ENCODE data around the gene TNFRSF1B.

DNA sequence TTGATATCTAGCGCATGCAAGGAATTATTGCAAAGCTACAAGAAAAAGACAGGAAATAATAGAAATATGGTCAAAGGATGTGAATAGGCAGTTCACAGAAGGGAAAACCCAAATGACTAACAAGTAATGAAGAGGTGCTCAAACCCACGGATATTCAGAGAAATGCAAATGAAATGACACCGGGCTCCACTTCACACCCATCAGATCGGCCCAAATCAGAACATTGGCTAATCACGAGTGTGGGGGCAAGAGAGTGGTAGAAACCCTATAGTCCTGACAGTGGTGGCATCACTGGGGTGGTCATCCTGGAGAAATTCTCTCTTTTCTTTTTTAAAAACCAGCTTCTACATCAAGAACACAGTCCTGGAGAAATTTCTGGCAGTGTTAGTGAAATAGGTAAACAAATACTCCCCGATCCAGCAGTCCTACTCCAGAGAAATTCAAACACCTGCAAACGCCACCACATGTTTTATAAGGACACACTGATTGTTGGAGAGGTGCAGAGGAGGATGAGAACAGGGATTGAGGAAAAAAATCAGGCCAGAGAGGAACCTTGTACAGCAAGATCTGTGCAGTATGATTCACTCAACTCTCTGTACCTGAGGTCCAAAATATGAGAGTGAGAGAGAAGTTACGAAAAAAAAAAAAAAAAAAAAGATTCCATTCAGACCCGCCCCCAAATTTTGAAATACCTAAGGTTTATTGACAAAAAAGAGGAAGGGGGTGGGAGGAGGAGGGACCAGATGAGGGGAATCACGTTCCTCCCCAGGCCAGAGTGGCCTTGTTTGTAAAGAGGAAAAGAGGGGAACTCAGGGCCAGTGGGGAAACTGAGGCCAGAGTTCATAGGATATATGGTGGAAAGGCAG, 9.2 kb upstream of the TNFRSF1B start:
- TF ChIP-seq, protein P1, sequence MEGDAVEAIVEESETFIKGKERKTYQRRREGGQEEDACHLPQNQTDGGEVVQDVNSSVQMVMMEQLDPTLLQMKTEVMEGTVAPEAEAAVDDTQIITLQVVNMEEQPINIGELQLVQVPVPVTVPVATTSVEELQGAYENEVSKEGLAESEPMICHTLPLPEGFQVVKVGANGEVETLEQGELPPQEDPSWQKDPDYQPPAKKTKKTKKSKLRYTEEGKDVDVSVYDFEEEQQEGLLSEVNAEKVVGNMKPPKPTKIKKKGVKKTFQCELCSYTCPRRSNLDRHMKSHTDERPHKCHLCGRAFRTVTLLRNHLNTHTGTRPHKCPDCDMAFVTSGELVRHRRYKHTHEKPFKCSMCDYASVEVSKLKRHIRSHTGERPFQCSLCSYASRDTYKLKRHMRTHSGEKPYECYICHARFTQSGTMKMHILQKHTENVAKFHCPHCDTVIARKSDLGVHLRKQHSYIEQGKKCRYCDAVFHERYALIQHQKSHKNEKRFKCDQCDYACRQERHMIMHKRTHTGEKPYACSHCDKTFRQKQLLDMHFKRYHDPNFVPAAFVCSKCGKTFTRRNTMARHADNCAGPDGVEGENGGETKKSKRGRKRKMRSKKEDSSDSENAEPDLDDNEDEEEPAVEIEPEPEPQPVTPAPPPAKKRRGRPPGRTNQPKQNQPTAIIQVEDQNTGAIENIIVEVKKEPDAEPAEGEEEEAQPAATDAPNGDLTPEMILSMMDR (IDR thresholded peaks at IDR 0.05 in 2 of 3, conservative IDR thresholded peaks at IDR 0.05 in 1 of 3; ENCODE audit: borderline replicate concordance in 1 of 3, insufficient read depth in 1 of 3, low read depth in 2 of 3, low read length in 2 of 3), result no peak
- no peak for TF ChIP-seq POLR2A (IDR thresholded peaks at IDR 0.05; ENCODE audit: borderline replicate concordance, extremely low read depth, insufficient read depth, insufficient read length)
- no peak for TF ChIP-seq SP1 (IDR thresholded peaks at IDR 0.05; ENCODE audit: low read depth)
- no peak for TF ChIP-seq JUND (IDR thresholded peaks at IDR 0.05)
- no peak for TF ChIP-seq YY1 (IDR thresholded peaks at IDR 0.05; ENCODE audit: extremely low read depth, insufficient replicate concordance, low read depth, low read length)
- TF ChIP-seq EZH2phosphoT487 (IDR thresholded peaks at IDR 0.05; ENCODE audit: borderline replicate concordance), result no peak
- TF ChIP-seq FOSL1 (IDR thresholded peaks at IDR 0.05; ENCODE audit: low read depth), result no peak
